T-helper 1 cell treated with Interleukin-12 subunit alpha and Interleukin-12 subunit beta and Interleukin-4 antibody, amounts not matched to agents 30 ng/mL and 1 ng/mL, for 36 hours (primary cell): Measurements from ENCODE around the gene SYNC. TPM values are rescaled to one million over a fixed set of nuclear protein-coding genes. Genes with fewer than 3 reads are reported as not detected.
"Not testable (repeated sequence)": the region's sequence is repeated elsewhere in the genome, so short reads cannot be mapped to it uniquely, and the experiment has no call there.

Experiments used
- intact Hi-C: fragments of 100-400 bp; cut with micrococcal nuclease; formaldehyde crosslinking; loops from one replicate; pipeline ENCODE4 v1.15.1; 2024
- total RNA-seq: library from RNA; stranded (reverse); gene quantifications from 2 replicates; pipeline ENCODE4 v1.2.3, GENCODE V29; 2022

SYNC gene
- total RNA-seq, 1 donor from 2014 or later = not detected

DNA sequence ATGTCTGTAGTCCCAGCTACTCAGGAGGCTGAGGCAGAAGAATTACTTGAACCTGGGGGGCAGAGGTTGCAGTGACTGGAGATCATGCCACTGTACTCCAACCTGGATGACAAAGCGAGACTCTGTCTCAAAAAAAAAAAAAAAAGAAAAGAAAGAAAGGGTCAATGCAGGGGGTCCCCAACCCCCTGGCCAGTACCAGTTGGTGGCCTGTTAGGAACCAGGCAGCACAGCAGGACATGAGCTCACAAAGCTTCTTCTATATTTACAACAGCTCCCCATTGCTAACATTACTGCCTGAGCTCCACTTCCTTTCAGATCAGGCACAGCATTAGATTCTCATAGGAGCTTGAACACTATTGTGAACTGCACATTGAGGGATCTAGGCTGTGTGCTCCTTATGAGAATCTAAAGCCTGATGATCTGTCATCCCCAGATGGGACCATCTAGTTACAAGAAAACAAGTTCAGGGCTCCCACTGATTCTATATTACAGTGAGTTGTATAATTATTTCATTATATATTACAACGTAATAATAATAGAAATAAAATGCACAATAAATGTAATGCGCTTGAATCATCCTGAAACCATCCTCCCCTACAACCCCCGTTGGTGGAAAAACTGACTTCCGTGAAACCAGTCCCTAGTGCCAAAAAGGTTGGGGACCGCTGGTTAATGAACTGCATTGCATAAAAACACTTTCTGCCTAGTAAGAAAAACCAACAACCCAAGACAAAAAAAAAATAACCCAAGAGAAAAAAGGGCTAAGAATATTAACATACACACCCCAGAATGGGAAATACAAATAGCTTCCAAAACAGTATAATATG, 55.0 kb downstream of the SYNC start:
- intact Hi-C loops = no loop called here

DNA sequence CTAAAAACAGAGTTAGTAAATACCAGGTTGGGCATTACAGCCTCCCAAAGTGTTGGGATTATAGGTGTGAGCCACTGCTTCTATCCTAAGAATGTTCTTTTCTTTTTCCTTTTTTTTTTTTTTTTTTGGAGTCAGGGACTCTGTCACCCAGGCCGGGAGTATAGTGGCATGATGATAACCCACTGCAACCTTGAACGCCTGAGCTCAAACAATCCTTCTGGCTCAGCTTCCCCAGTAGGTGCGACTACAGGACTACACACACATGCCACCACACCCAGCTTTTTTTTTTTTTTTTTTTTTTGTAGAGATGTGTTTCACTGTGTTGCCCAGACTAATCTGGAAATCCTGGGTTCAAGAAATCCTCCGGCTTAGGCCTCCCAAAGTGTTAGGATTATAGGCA, 58.1 kb downstream of the SYNC start:
- intact Hi-C loops = no loop called here

- intact Hi-C loops = not testable (repeated sequence)
Observed at GRCh38 chr1:32642292-32642827, 60.2 kb downstream of the SYNC start.

DNA sequence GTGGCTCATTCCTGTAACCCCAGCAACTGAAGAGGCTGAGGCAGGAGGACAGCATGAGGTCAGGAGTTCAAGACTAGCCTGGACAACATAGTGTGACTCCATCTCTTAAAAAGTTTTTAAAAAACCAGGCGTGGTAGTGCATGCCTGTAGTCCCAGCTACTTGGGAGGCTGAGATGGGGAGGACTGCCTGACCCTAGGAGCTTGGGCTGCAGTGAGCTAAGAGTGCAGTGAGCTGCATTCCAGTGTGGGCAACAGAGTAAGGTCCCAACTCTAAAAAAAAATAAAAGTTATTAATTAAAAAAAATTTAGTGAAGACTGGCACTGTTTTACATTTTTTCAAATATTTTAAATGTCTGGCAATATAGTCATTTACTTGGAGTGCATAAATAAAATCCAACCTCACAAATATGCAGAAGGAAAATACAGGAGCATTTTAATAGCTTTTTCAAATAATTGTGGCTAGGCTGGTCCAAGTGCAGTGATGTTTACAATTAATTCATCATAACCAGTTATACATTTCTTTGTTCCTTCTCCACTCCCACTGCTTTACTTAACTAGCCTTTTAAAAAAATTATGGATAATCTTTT, 63.0 kb downstream of the SYNC start:
- intact Hi-C loops = no loop called here

DNA sequence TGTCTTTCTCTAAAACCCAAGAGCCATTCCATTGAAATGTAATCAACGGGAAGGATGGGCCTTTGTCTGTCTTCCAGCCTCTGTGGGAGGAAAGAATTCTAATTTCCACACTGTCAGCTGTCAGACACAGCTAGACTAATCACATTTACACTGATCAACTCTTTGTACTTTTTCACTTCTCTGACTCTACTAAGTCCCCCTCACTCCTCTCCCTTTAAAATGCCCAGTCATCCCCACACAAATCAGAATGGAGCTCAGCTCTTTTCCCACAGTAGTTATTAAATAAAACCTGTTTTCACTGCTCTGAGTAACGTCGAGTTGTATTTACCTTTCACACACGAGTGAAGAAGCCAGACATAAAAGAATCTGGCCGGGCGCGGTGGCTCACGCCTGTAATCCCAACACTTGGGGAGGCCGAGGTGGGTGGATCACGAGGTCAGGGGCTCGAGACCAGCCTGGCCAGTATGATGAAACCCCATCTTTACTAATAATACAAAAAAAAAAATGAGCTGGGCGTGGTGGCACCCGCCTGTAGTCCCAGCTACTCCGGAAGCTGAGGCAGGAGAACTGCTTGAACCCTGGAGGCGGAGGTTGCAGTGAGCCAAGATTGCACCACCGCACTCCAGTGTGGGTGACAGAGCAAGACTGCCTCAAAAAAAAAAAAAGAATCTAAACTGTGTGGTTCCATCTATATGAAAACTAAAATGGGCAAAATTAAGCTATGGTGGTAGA, 65.5 kb downstream of the SYNC start:
- intact Hi-C loops = no loop called here

DNA sequence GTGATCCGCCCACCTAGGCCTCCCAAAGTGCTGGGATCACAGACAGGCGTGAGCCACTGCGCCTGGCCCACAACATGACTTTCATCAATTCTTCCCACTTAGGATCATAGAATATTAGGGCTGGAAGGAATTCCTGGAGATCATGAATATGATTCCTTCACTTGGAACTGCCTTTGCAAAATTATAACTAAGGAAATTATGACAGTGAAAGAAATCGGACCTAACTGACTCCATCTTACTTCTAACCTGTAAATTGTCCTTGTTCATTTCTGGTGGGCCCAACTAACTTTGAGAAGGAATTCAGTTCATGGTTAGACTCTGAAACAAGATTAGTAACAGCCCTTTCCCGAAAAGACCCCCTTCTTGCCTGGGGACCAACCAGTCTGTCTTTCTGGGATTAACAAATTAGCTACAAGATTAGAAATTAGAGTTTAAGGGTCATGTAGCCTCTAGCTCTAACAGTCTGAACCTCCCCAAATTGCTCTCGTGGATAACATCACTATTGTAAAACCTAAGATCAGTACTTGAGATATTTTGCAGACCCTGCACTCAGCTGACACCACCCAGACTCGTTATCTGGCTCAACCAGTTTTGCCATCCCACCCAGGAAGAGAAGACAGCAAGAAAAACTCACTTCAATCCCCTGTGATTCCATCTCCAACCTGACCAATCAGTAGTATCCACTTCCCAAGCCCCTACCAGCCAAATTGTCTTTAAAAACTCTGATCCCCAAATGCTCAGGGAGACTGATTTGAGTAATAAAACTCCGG, 66.9 kb downstream of the SYNC start:
- intact Hi-C loops = no loop called here

- intact Hi-C loops = no loop called here
Observed at GRCh38 chr1:32632829-32633228, 69.7 kb downstream of the SYNC start.

DNA sequence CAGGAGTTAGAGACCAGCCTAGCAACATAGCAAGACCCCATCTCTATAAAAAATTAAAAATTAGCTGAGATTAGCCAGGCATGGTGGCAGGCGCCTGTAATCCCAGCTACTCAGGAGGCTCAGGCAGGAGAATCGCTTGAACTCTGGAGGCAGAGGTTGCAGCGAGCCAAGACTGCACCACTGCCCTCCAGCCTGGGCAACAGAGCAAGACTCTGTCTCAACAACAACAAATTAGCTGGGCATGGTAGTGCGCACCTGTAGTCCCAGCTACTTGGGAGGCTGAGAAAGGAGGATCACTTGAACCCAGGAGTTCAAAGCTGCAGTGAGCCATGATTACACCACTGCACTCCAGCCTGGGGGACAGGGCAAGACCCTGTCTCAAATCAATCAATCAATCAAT, 72.4 kb downstream of the SYNC start:
- intact Hi-C loops = not testable (repeated sequence)

Other genes with a start within 250 kb of the SYNC start
- not detected in 2 replicates for gene ZBTB8B, start 237.7 kb downstream of the SYNC start, total RNA-seq
- 0.10 TPM in 2 replicates for gene ZBTB8A, start 163.3 kb downstream of the SYNC start, total RNA-seq
- 48.8 and 64.5 TPM in 2 replicates for gene ZBTB8OS, start 52.2 kb downstream of the SYNC start, total RNA-seq
- gene RBBP4, start 51.6 kb downstream of the SYNC start, total RNA-seq = 292 and 294 TPM in 2 replicates
- 196 and 198 TPM in 2 replicates for gene YARS1, start 114.6 kb upstream of the SYNC start, total RNA-seq
- gene S100PBP, start 114.9 kb upstream of the SYNC start, total RNA-seq = 75.3 and 82.0 TPM in 2 replicates
- not detected in 2 replicates for gene FNDC5, start 168.1 kb upstream of the SYNC start, total RNA-seq
- gene HPCA, start 183.7 kb upstream of the SYNC start, total RNA-seq = not detected in 2 replicates
- gene TMEM54, start 198.6 kb upstream of the SYNC start, total RNA-seq = 0.85 and 2.3 TPM in 2 replicates